NB4 (cell line): ENCODE measurements around the gene RBM33.

Experiments used
- CTCF ChIP-seq: IDR thresholded peaks from one replicate; pipeline ENCODE4 v1.5.1; 2012; ENCODE audit warnings: low read depth, low read length
- MAX ChIP-seq: IDR thresholded peaks from 2 replicates; pipeline ENCODE4 v1.6.1; 2011; ENCODE audit warnings: low read depth, low read length
- MYC ChIP-seq: IDR thresholded peaks from 2 replicates; pipeline ENCODE4 v1.6.1; 2011; ENCODE audit warnings: low read depth, low read length
- POLR2A ChIP-seq: IDR thresholded peaks from 2 replicates; pipeline ENCODE4 v1.6.1; 2011; ENCODE audit warnings: mild to moderate bottlenecking; ENCODE audit not compliant: insufficient read length; ENCODE audit errors: extremely low read depth

- TF ChIP-seq CTCF (no peak), POLR2A (no peak), MAX (no peak), MYC (no peak)
These were observed 86.9 kb downstream of the RBM33 start for GRCh38 chr7:155731380-155731779.
